BJ (cell line): ENCODE results near the gene CCDC192. TPM values are rescaled to one million over a fixed set of nuclear protein-coding genes. Genes with fewer than 3 reads are reported as not detected.

Experiments
- CTCF ChIA-PET: fragments of 350-600 bp; formaldehyde crosslinking; extraction: SDS; loops from one replicate; lab custom pipeline; 2021; ENCODE audit warnings: antibody characterized with exemption, inconsistent platforms; lab: Yijun Ruan, JAX
- POLR2A ChIA-PET: fragments of 300-600 bp; sonication (Branson Sonifier 250); formaldehyde crosslinking; extraction: SDS; loops from one replicate; lab custom pipeline; 2021; ENCODE audit warnings: antibody characterized with exemption; lab: Charles Lee
- DNase-seq: peaks from one replicate; pipeline ENCODE4 v3.0.0-alpha.2; 2011; ENCODE audit warnings: low read depth
- H3K27me3 ChIP-seq: 2 replicates; pipeline ENCODE4 v1.6.0; 2011; ENCODE audit warnings: low read length; ENCODE audit not compliant: control insufficient read depth, insufficient read depth
- H3K36me3 ChIP-seq: 2 replicates; pipeline ENCODE4 v1.5.1; 2011; ENCODE audit warnings: low read length; ENCODE audit not compliant: control insufficient read depth, insufficient read depth
- H3K4me3 ChIP-seq: 2 replicates; pipeline ENCODE4 v1.5.1; 2011; ENCODE audit warnings: low read depth, mild to moderate bottlenecking, control low read depth, low read length
- polyA plus RNA-seq: library from polyadenylated mRNA; depleted of rRNA; stranded (reverse); fragments of >200 nt; gene quantifications from 2 replicates; pipeline ENCODE4 v1.2.3, GENCODE V29; 2011
- TF ChIP-seq, protein P1 (sequence below): IDR thresholded peaks from 2 replicates; pipeline ENCODE4 v1.5.1; 2011; ENCODE audit warnings: low read depth, mild to moderate bottlenecking, control low read depth, inconsistent platforms, low read length, moderate library complexity; ENCODE audit not compliant: insufficient read depth

The CCDC192 gene
- polyA plus RNA-seq, 1 experiment: not detected

DNA sequence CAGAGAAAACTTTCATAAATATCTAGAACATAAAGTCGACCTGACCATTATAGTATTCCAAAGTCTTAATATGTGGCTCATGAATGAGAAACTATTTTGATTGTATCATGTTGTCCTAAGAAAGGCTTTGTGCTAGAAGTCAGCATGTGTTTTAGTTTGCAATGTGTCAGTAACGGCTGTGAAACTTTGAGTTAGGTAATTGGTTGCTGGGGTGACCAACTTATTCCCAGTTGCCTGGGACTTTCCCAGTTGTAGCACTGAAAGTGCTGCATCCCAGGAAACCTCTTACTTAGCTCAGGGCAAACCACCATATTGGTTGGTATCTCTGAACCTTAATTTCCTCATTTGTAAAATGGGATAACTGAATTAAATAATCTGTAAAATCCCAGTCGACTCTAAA lies 265.8 kb downstream of the CCDC192 start:
- no peak overlapping the region for H3K4me3 ChIP-seq
- no peaks in the 10 kb centered on the region for H3K27me3 ChIP-seq
- peaks cover 4% of the 10 kb centered on the region; the same call in 1 of the 2 replicates for H3K36me3 ChIP-seq
- ChIA-PET POLR2A (no interaction called here), CTCF (interaction anchor here (1.1 kb wide), 1 partner anchor 9 kb away, joined by 5 read pairs; no protein-coding TSS in a partner anchor)
- no peak for DNase-seq
- TF ChIP-seq, protein P1, sequence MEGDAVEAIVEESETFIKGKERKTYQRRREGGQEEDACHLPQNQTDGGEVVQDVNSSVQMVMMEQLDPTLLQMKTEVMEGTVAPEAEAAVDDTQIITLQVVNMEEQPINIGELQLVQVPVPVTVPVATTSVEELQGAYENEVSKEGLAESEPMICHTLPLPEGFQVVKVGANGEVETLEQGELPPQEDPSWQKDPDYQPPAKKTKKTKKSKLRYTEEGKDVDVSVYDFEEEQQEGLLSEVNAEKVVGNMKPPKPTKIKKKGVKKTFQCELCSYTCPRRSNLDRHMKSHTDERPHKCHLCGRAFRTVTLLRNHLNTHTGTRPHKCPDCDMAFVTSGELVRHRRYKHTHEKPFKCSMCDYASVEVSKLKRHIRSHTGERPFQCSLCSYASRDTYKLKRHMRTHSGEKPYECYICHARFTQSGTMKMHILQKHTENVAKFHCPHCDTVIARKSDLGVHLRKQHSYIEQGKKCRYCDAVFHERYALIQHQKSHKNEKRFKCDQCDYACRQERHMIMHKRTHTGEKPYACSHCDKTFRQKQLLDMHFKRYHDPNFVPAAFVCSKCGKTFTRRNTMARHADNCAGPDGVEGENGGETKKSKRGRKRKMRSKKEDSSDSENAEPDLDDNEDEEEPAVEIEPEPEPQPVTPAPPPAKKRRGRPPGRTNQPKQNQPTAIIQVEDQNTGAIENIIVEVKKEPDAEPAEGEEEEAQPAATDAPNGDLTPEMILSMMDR: no peak

- TF ChIP-seq, protein P1: no peak
- ChIA-PET POLR2A (no interaction called here), CTCF (interaction anchor here (1.1 kb wide), 1 partner anchor 8 kb away, joined by 5 read pairs; no protein-coding TSS in a partner anchor)
- Histone ChIP-seq H3K36me3 (peaks cover 4% of the 10 kb centered on the region; the same call in 1 of the 2 replicates), H3K4me3 (no peak overlapping the region), H3K27me3 (no peaks in the 10 kb centered on the region)
- DNase-seq: no peak
Observed at GRCh38 chr5:127969651-127970050, 266.5 kb downstream of the CCDC192 start.

GRCh38 chr5:127970081-127970480 lies 266.9 kb downstream of the CCDC192 start:
- DNase-seq: no peak
- CTCF ChIA-PET: no interaction called here
- no peaks in the 10 kb centered on the region for H3K27me3 ChIP-seq
- POLR2A ChIA-PET: no interaction called here
- TF ChIP-seq, protein P1: no peak
- H3K36me3 ChIP-seq: peaks cover 4% of the 10 kb centered on the region; the same call in 1 of the 2 replicates
- no peak overlapping the region for H3K4me3 ChIP-seq

GRCh38 chr5:127970854-127971425 lies 267.7 kb downstream of the CCDC192 start:
- Histone ChIP-seq H3K4me3 (no peak overlapping the region), H3K36me3 (peaks cover 3% of the 10 kb centered on the region; the same call in 1 of the 2 replicates), H3K27me3 (no peaks in the 10 kb centered on the region)
- TF ChIP-seq, protein P1: no peak
- ChIA-PET CTCF (no interaction called here), POLR2A (no interaction called here)
- no peak for DNase-seq

DNA sequence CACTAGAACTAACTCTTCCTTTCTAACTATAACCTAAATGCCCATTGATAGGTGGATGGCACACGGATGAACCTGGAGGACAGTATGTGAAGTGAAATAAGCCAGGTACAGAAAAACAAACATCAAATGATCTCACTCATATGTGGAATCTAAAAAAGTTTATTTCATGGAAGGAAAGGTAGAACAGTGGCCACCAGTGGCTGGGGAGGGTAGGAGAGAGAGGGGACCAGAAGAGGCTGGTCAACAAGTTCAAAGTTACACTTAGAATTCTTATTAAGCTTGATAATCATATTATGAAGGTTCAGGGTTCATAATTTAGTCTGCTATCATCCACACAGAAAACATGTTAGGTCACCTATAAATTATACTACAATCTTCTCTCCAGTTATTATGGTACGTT lies 272.8 kb downstream of the CCDC192 start:
- DNase-seq: no peak
- H3K27me3 ChIP-seq: no peaks in the 10 kb centered on the region
- TF ChIP-seq, protein P1: no peak
- no peak overlapping the region for H3K4me3 ChIP-seq
- POLR2A ChIA-PET: interaction anchor here (0.6 kb wide), 1 partner anchor 10 kb away, joined by 4 read pairs; no protein-coding TSS in a partner anchor
- CTCF ChIA-PET: no interaction called here
- H3K36me3 ChIP-seq: no peaks in the 10 kb centered on the region
